Naive thymus-derived CD8-positive, alpha-beta T cell (primary cell): ENCODE data around the gene CCNB3. TPM values are rescaled to one million over a fixed set of nuclear protein-coding genes. Genes with fewer than 3 reads are reported as not detected.
"Not testable (repeated sequence)": the region's sequence is repeated elsewhere in the genome, so short reads cannot be mapped to it uniquely, and the experiment has no call there.

ENCODE experiments used
- ATAC-seq, 2 donors: fragments of 150-1000 bp; cut with Tn5 transposase in 1 of 2; sonication (Bioruptor Pico), chemical (Tn5 transposase) in 1 of 2; 1 replicate in 1 of 2; 2 replicates in 1 of 2; pipeline ENCODE4 v1.10.0; 2021; ENCODE audit warnings: mild to moderate bottlenecking in 2 of 2, moderate library complexity in 2 of 2
- POLR2A ChIA-PET: fragments of 350-600 bp; sonication (Branson Sonifier 250); formaldehyde crosslinking; loops from one replicate; lab custom pipeline; 2021; ENCODE audit warnings: antibody characterized with exemption; lab: Charles Lee
- DNase-seq, 10 donors: peaks; one replicate each; pipeline versions ENCODE4 v3.0.0 to v3.0.0-alpha.2; 2020 to 2022
- H3K27ac Mint-ChIP-seq, 10 donors: one replicate each; pipeline ENCODE4 v1.8.0; 2020 to 2022; ENCODE audit warnings: mild to moderate bottlenecking in 10 of 10, mixed read lengths in 10 of 10, moderate library complexity in 4 of 10, inconsistent platforms in 1 of 10
- H3K27me3 Mint-ChIP-seq, 5 donors: one replicate each; pipeline ENCODE4 v1.8.0; 2021 to 2022; ENCODE audit warnings: mixed read lengths in 5 of 5
- H3K36me3 Mint-ChIP-seq, 3 donors: one replicate each; pipeline ENCODE4 v1.8.0; 2020 to 2022; ENCODE audit warnings: mixed read lengths in 3 of 3, mild to moderate bottlenecking in 2 of 3, inconsistent platforms in 1 of 3
- H3K4me1 Mint-ChIP-seq, 4 donors: one replicate each; pipeline ENCODE4 v1.8.0; 2021 to 2022; ENCODE audit warnings: mixed read lengths in 4 of 4
- H3K4me3 Mint-ChIP-seq, 10 donors: one replicate each; pipeline ENCODE4 v1.8.0; 2020 to 2022; ENCODE audit warnings: mild to moderate bottlenecking in 10 of 10, mixed read lengths in 10 of 10, moderate library complexity in 6 of 10, inconsistent platforms in 1 of 10
- H3K9me3 Mint-ChIP-seq, 9 donors: one replicate each; pipeline ENCODE4 v1.8.0; 2020 to 2022; ENCODE audit warnings: mixed read lengths in 9 of 9, mild to moderate bottlenecking in 3 of 9, inconsistent platforms in 1 of 9, moderate library complexity in 1 of 9
- polyA plus RNA-seq, 3 donors: library from polyadenylated mRNA; unstranded; fragments of 300-500 nt; fragmentation: Illumina TruSeq; gene quantifications; one replicate each; pipeline ENCODE4 v1.2.3, GENCODE V29; 2021
- total RNA-seq, 8 experiments: library from RNA in 2 of 8; stranded (reverse) in 2 of 8; gene quantifications; one replicate each; pipeline ENCODE4 v1.2.3 and lab custom pipeline; 2021 to 2026

Gene CCNB3
- total and polyA plus RNA-seq, 5 experiments from 2014 or later, result 0.16 to 0.29 TPM; not detected in 3

DNA sequence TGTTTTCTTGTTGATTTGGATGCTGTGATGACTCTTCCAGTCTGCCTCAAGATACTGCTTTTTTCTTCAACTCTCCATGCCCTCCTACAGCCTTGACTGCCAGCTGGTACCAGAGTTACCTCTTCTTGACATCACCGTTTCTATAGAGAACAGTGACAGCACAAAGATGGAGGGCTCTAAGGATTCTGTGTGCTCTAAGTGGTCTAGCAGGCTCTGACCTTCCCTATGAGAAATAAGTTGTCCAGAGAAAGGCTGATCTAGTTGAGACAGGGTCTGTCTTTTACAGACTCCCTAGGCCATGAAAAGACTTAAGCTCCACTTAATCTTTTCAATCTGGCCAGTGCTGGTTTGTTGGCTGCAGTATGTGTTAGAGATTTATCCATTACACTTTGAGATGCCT lies 3.7 kb upstream of the CCNB3 start, which contains the start of gene AKAP4:
TSS of gene AKAP4 (minus strand) at position 101 of the 400 bp plus-strand sequence. CDS start 118 bp downstream, outside the sequence.
- H3K4me3 Mint-ChIP-seq, result no peak within 1 kb of the TSS
- POLR2A ChIA-PET, result no interaction called here
- peaks cover 2 to 13% (median 10%) of the 10 kb centered on the region in 4 donors for H3K4me1 Mint-ChIP-seq
- H3K27me3 Mint-ChIP-seq, result peaks cover 0 to 5% (median 3%) of the 10 kb centered on the region in 5 donors
- H3K36me3 Mint-ChIP-seq, result no peaks in the 10 kb centered on the region
- no peak within 1 kb of the TSS for H3K27ac Mint-ChIP-seq
- ATAC-seq, result no peak
- DNase-seq, result no peak
- H3K9me3 Mint-ChIP-seq, result no peaks in the 10 kb centered on the region

DNA sequence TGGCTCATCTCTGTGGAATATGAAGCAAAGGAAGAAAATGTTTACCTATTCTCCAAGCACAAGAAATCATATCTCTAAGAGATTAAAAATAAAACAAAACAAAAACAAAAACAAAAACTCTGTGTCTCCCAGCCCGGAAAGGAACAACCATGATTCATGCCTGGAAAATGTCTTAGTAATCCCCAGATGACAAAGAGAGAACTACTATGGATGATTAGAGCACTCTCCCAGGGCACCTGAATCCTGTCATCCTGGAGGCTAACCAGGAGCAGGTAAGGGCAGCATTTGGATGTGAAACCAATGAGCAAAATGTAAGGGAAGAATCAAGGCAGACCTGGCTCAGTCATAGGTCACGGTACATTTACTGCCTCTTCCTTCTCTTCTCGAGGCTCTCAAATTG lies 2.0 kb upstream of the CCNB3 start:
- no peak for DNase-seq
- ATAC-seq, result no peak
- Mint-ChIP-seq H3K4me1 (peaks cover 2 to 13% (median 10%) of the 10 kb centered on the region in 4 donors), H3K9me3 (no peaks in the 10 kb centered on the region), H3K4me3 (no peak overlapping the region), H3K27ac (no peak overlapping the region), H3K36me3 (no peaks in the 10 kb centered on the region), H3K27me3 (peaks cover 0 to 5% (median 3%) of the 10 kb centered on the region in 5 donors)
- POLR2A ChIA-PET, result no interaction called here

DNA sequence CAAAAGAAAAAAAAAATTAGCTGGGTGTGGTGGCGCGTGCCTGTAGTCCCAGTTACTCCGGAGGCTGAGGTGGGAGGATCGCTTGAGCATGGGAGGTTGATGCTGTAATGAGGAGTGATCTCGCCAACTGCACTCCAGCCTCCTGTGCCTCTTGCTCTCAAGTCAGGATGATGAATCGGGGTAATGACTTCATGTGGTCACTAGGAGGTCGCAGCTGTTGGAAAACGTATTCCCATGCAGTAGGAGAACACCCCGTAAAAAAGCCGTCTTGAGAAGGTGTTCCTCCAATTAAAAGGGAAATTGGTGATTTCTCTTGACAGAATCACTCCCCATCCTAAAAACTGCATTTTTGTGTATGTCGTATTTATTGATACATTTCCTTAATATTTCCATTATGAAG lies 2.2 kb downstream of the CCNB3 start:
- no peaks in the 10 kb centered on the region for H3K9me3 Mint-ChIP-seq
- no peak overlapping the region for H3K4me3 Mint-ChIP-seq
- no peaks in the 10 kb centered on the region for H3K27me3 Mint-ChIP-seq

DNA sequence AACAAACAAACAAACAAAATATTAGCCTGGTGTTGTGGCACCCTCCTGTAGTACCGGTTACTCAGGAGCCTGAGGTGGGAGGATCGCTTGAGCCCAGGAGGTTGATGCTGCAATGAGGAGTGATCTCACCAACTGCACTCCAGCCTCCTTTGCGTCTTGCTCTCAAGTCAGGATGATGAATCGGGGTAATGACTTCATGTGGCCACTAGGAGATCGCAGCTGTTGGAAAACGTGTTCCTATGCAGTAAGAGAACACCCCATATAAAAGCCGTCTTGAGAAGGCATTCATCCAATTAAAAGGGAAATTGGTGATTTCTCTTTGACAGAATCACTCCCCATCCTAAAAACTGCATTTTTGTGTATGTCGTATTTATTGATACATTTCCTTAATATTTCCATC lies 6.9 kb downstream of the CCNB3 start:
- H3K4me3 Mint-ChIP-seq, result no peak overlapping the region
- H3K36me3 Mint-ChIP-seq, result no peaks in the 10 kb centered on the region
- no peak overlapping the region for H3K27ac Mint-ChIP-seq
- no peaks in the 10 kb centered on the region for H3K27me3 Mint-ChIP-seq
- no peaks in the 10 kb centered on the region for H3K4me1 Mint-ChIP-seq
- ATAC-seq, result no peak
- POLR2A ChIA-PET, result no interaction called here
- DNase-seq, result no peak
- no peaks in the 10 kb centered on the region for H3K9me3 Mint-ChIP-seq

More for the DNA sequence above, 2.2 kb downstream of the CCNB3 start:
- Mint-ChIP-seq H3K4me1 (peaks cover 2 to 13% (median 10%) of the 10 kb centered on the region in 4 donors), H3K27ac (no peak overlapping the region), H3K36me3 (no peaks in the 10 kb centered on the region)
- no peak for DNase-seq
- ATAC-seq, result no peak
- POLR2A ChIA-PET, result no interaction called here

DNA sequence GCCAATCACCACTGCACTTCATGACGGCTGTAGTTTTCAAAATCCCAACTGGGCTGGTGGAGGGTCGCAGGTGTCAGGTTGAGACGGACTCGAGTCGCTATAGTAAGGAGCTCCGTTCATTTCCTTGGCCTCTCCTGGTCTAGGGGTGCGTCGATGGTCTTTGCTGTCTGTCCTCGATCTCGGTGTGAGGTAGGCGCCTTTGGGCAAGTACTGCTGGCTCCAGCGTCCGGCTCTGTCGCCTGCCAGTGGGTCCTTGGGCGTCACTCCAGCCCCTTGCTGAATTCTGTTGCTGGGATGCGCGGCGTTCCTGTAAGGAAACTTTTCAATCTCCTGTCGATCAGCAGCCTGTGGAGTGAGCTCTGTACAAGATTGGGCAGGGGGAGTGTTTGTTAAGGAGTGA lies 76.7 kb downstream of the CCNB3 start:
- Mint-ChIP-seq H3K27ac (no peak overlapping the region), H3K4me1 (no peaks in the 10 kb centered on the region), H3K4me3 (no peak overlapping the region), H3K9me3 (no peaks in the 10 kb centered on the region), H3K36me3 (no peaks in the 10 kb centered on the region), H3K27me3 (no peaks in the 10 kb centered on the region)
- ATAC-seq, result no peak
- no peak for DNase-seq
- POLR2A ChIA-PET, result no interaction called here

DNA sequence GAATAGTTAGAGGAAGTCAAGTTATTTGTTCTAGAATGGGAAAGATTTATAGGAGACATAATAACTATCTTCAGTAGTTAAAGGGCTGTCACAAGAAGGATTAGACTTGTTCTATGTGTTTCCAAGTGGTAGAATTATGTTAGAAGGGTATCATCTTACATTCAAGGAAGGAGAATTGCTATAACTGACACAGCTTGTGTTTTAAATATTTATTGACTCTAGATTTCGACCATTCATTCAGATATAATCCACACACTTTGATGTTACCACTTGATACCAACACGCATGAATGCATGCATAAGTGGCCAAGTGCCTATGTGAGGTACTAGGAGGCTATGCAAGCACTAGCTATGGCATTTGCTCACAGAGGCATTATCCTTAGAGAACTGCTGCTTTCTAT lies 122.7 kb downstream of the CCNB3 start:
- Mint-ChIP-seq H3K27ac (no peak overlapping the region), H3K4me1 (no peaks in the 10 kb centered on the region), H3K4me3 (no peak overlapping the region), H3K27me3 (no peaks in the 10 kb centered on the region), H3K36me3 (peaks cover 0 to 4% (median 0%) of the 10 kb centered on the region in 3 donors), H3K9me3 (peaks cover 0 to 8% (median 0%) of the 10 kb centered on the region in 9 donors)
- DNase-seq, result no peak
- POLR2A ChIA-PET, result no interaction called here
- no peak for ATAC-seq

DNA sequence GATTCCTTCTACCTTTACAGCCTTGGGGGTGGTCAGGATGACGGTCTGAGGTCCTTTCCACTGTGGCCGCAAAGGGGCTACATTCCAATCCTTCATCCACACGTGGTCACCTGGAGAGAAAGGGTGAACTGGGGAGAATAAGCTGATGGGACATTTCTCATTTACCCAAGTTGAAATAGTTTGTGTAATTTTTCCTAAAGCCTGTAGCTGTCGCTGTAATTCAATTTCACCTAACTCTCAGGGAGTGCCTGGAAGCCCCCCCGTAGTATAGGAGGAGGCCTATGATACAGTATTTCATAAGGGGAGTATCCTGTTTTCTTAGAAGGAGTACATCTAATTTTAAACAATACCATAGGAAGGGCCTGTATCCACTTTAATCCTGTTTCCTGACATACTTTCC lies 128.1 kb downstream of the CCNB3 start:
- H3K27me3 Mint-ChIP-seq, H3K27ac Mint-ChIP-seq, DNase-seq, ATAC-seq, H3K4me1 Mint-ChIP-seq, POLR2A ChIA-PET, H3K36me3 Mint-ChIP-seq, H3K4me3 Mint-ChIP-seq: not testable (repeated sequence)
- peaks cover 0 to 14% (median 0%) of the 10 kb centered on the region in 9 donors for H3K9me3 Mint-ChIP-seq

DNA sequence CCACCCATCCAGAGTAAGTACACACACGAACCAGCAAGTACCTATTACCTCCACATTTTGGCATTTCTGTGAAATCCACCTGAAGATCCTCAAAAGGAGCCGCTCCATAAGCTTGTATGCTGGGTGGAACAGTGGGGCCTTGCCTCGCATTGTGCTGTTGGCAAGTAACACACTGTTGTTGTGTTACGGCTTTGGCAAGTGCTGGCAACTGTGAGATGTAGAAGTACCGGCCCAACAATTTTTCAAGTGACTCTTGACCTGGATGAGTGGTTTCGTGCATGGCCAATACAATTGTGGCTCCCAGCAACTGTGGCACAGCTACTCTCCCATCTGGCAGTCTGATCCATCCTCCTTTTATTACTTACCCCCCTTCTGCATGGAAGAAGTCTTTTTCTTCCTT lies 128.7 kb downstream of the CCNB3 start:
- no peak for ATAC-seq
- Mint-ChIP-seq H3K4me3 (no peak overlapping the region), H3K27me3 (peaks cover 0 to 7% (median 0%) of the 10 kb centered on the region in 5 donors), H3K27ac (no peak overlapping the region), H3K4me1 (no peaks in the 10 kb centered on the region), H3K9me3 (peaks cover 0 to 14% (median 0%) of the 10 kb centered on the region in 9 donors), H3K36me3 (peaks cover 0 to 5% (median 0%) of the 10 kb centered on the region in 3 donors)
- POLR2A ChIA-PET, result no interaction called here
- no peak for DNase-seq

DNA sequence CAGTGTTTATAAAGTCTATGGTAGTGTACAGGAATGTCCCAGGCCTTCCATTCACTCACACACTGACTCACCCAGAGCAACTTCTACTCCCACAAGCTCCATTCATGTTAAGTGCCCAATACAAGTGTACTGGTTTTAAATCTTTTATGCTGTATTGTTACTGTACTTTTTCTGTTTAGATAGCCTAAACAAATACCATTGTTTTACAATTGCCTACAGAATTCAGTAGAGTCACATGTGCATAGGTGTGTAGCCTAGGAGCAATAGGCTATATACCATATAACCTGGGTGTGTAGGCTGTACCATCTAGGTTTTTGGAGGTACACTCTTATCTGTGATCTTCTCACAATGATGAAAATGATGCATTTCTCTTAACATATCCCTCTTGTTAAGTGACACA lies 139.4 kb downstream of the CCNB3 start:
- no peak for DNase-seq
- Mint-ChIP-seq H3K27ac (no peak overlapping the region), H3K9me3 (no peaks in the 10 kb centered on the region), H3K4me1 (no peaks in the 10 kb centered on the region), H3K27me3 (no peaks in the 10 kb centered on the region), H3K4me3 (no peak overlapping the region), H3K36me3 (no peaks in the 10 kb centered on the region)
- no peak for ATAC-seq
- POLR2A ChIA-PET, result no interaction called here

DNA sequence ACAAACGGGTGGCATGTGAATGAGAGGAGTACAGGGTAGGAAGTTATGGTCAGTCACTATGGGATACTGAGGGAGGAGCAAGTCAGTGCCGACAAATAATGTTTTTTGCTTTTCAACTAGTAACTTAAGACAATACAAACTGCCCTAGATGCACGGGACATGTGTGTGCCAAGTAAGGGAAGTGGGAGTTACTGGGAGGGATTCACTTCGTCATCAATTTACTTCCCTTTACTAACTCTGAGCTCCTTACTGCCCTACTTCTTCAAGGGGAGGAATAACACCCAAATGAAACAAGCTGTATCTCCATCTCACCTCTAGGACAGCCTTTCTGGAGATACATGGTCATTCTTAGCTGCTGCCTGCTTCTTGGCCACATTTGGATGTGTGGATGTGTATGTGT lies 168.4 kb downstream of the CCNB3 start:
- POLR2A ChIA-PET, result no interaction called here
- H3K27me3 Mint-ChIP-seq, result no peaks in the 10 kb centered on the region
- no peak overlapping the region for H3K27ac Mint-ChIP-seq
- DNase-seq, result no peak
- no peak overlapping the region for H3K4me3 Mint-ChIP-seq
- no peak for ATAC-seq
- H3K36me3 Mint-ChIP-seq, result no peaks in the 10 kb centered on the region
- H3K9me3 Mint-ChIP-seq, result no peaks in the 10 kb centered on the region
- no peaks in the 10 kb centered on the region for H3K4me1 Mint-ChIP-seq

DNA sequence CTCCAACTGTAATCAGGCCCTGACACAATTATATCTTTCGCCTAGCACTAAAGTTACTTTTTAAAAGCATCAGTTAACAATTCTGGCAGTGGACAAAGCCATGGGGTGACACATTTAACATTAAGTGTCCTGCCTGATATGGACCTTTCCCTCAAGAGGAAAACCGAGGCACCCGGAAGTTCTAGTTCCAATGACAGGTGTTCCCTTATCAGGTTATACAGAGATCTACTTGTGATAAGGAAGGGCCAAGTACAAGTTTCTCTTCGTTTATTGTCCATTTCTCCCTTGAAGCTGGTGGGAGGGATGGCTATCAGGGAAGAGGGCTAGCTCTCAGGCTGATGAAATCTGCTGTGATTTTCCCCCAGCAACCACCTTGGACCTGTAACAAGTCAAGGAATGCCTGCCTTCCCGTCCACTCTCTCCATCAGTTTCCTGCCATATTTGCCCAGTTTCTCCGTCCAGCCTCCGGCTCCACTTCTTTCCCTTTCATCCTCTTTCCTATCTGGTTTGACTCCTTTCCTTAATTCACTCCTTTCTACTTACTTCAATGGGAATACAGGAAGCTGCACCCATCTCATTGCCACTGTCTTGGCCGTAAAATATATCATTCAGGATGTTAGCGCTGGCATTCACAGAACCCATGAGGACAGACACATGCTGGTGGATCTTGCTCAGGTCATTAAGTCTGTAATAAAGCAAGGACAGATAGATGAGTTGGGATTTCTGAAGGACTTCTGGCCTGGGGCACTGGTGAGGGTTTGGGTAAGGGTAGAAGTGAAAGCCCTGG lies 171.1 kb downstream of the CCNB3 start:
- H3K9me3 Mint-ChIP-seq, result no peaks in the 10 kb centered on the region
- POLR2A ChIA-PET, result no interaction called here
- H3K27me3 Mint-ChIP-seq, result no peaks in the 10 kb centered on the region
- DNase-seq (no peak), ATAC-seq (no peak)
- H3K36me3 Mint-ChIP-seq, result no peaks in the 10 kb centered on the region
- H3K4me1 Mint-ChIP-seq, result no peaks in the 10 kb centered on the region
- H3K4me3 Mint-ChIP-seq, result no peak overlapping the region
- peak overlapping the region in 1 of 10 donors; percentile 0 for H3K27ac Mint-ChIP-seq

DNA sequence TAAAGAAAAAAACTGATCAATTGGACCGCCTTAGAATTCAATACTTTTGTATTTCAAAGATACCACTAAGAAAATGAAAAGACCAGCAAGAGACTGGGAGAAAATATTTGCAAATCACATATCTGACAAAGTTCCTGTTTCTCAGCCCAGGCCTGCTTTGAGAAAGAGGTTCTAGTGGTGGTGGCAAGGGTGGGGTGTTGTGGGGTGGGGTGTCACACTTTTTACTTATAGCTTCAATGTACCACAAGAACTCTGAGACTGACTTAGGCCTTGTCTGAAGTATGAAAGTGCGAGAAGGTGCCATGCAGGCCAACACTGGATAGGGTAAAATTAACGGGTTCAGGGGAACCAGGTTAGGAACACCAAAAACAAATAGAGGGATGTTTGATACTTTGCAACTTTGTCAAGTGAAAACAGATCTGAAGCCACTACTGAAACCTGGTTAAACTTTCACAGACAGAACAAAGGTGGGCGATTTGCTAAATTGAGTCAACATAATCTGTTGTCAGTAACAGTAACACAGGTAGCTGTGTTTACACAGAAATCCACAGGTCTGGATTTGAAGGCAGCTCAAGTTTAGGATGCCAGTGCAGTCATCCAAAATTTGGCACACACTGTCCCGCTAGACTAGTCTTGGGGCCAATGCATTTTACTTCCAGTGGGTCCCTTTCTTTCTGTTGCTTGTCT lies 177.3 kb downstream of the CCNB3 start:
- DNase-seq (no peak), ATAC-seq (no peak)
- H3K27ac Mint-ChIP-seq, result no peak overlapping the region
- H3K27me3 Mint-ChIP-seq, result peaks cover 0 to 2% (median 0%) of the 10 kb centered on the region in 5 donors
- H3K4me1 Mint-ChIP-seq, result peaks cover 0 to 2% (median 0%) of the 10 kb centered on the region in 4 donors
- POLR2A ChIA-PET, result no interaction called here
- H3K9me3 Mint-ChIP-seq, result no peaks in the 10 kb centered on the region
- H3K4me3 Mint-ChIP-seq, result no peak overlapping the region
- no peaks in the 10 kb centered on the region for H3K36me3 Mint-ChIP-seq

DNA sequence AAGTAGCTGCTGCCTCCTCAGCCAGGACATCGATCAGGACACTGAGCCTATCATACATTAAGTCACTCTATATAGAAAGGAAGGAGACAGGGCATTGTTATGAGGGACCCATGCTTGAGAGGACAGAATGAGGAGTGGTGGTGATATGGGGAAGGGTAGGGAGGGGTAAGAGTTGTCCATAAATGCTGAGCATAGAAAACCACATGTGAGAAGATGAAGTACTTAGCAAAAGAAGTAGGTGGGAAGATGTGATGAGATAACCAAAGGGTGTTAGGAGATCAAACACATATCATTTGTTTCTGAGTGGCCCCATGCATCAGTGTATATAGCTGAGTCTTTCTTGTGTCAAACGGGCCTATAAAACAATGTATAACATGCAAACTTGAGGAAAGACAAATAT lies 182.0 kb downstream of the CCNB3 start:
- Mint-ChIP-seq H3K4me3 (no peak overlapping the region), H3K4me1 (peaks cover 0 to 2% (median 0%) of the 10 kb centered on the region in 4 donors), H3K27ac (no peak overlapping the region), H3K9me3 (no peaks in the 10 kb centered on the region), H3K27me3 (peaks cover 0 to 2% (median under 1%) of the 10 kb centered on the region in 5 donors), H3K36me3 (no peaks in the 10 kb centered on the region)
- ATAC-seq (no peak), DNase-seq (no peak)
- POLR2A ChIA-PET, result no interaction called here
